Stimulated activated naive CD4-positive, alpha-beta T cell (primary cell): ENCODE measurements around the gene APBB2.

Experiments
- DNase-seq, 6 experiments: peaks; one replicate each; lab custom pipeline; 2025; lab: John Stamatoyannopoulos, UW

Gene APBB2

DNA sequence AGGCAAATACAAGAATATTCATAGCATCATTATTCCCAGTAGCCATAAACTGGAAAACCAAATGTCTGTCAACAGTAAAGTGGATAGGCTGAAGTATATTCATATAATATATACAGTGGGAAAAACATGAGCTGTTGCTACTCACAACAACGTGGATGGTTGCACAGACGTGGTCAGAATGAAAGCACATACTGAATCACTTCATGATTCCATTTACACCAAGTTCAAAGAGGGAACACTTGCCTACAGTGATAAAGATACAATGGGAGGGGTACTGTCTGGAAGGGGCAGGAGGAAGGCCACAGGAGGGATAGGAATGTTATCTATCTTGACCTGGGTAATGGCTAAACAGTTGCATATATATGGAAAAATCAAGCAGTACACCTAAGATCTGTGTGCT, 25.3 kb downstream of the APBB2 start:
- DNase-seq: no peak

DNA sequence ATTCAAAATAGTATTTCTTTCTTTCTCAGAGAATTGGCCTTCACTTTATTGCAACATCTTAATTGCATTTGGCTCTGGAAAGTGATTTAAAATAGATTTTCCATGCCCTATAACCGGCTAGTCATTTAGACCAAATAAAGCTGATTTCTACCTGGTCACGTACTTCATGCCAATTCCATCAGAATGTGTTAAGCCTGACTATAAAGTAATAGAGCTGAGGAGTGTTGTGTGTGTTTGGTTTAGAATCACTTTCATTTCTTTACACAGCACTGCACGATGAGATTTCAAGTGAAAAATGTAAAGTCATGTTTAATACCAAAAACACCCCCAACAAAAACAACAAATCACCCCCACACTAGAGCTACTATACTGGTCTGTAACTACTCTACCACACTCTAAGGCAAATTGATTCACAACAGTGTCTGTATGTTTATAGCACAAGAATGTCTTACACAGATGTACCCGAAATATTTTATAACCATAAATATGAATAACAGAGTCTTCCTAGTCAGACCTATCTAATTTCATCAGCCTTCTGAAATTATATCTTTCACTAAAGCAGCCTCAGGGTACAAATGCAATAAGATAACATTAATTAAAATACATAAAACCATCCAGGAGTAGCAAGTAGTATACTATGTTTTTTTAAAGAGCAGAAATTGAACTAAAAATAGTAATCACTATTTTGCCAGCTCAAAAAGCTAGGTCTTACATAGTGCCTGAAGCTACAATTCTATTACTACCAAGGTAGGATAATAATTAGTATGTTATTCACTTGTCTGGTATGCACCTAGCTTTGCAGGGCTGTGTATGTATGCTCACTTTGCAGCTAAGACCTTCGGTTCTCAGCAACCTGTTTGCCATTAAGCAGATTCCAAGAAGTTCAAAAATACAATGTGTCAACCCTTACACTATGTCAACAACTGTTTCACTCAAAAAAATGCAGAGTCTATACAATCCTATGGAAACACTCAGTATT, 28.4 kb downstream of the APBB2 start:
- no peak for DNase-seq

DNA sequence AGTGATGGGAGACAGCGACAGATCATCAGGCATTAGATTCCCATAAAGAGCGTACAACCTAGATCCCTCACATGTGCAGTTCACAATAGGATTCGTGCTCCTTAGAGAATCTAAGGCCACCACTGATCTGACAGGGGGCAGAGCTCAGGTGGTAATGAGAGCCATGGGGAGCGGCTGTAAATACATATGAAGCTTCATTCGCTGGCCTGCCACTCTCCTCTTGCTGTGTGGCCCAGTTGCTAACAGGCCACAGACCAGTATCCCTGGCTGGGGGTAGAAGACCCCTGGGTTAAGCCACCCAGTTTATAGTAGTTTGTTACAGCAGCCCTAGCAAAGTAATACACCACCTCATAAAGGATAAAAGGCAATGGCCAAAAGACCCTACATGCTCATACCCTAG, 30.3 kb downstream of the APBB2 start:
- no peak for DNase-seq

DNA sequence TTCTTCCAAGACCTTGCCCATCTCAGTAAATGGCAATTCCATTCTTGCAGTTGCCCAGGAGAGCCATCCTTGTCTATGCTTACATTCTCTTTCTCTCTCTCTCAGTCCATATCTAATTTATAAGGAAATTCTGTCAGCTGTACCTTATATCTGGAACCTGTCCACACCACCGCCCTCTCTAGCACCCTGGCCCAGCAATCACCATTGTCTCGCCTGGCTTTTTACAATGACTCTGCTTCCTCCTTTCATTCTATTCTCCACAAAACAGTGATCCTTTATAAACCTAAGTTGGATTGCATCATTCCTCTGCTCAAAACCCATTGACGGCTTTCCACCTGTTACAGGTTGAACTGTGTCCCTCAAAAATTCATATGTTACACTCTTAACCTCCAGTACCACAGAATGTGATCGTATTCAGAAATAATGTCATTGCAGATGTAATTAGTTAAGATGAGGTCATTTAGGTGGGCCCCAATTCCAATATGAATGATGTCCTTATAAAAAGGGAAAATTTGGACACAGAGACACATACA, 31.3 kb downstream of the APBB2 start:
- DNase-seq: no peak

DNA sequence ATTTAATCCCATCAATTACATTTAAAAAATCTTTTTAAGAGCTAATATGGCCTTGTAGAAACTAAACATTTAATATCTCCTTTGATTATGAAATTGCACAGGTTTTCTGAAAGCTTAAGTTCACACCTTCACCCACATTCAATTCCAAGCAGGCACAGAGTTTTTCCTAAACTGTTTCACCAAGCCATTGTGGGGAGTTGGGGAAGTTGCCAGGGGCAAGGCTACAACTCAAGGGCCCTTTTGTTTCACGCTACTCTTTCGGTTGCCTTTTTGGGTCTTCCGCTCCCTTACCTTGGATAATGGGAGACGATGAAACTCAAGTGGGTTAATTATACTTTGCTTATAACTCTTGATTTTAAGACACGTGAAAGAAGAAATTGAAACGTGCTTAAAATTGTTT, 33.3 kb downstream of the APBB2 start:
- DNase-seq: no peak

DNA sequence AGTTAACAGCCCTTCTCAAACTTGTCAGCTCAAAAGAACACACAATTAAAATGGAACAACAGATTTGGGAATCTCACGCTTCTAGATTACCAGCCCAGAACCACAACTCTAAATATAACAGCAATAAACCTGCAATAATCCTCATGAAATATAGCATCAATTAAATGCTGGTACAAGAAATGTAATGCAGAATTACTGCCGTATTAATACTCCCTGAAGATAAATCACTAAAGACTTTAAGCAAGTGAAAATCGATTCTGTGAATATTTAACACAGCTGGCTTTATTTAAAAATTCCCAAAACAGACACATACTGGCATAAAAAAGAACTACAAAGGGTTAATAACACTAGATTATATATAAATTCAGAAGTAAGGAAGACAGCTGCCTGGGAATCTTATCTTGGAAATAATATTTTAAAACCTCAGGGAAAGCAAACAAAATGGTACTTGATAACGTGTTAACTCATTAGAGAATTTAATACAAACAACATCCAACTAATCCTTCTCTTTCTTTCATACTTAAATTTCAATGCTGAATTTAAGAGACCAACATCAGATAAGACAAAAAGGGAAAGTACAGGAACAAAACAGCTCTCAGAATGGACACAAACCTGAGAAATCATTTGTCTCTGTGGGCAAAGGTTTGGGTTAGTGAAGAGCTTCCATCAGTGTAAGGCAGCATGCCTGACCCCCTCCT, 34.7 kb downstream of the APBB2 start:
- no peak for DNase-seq

DNA sequence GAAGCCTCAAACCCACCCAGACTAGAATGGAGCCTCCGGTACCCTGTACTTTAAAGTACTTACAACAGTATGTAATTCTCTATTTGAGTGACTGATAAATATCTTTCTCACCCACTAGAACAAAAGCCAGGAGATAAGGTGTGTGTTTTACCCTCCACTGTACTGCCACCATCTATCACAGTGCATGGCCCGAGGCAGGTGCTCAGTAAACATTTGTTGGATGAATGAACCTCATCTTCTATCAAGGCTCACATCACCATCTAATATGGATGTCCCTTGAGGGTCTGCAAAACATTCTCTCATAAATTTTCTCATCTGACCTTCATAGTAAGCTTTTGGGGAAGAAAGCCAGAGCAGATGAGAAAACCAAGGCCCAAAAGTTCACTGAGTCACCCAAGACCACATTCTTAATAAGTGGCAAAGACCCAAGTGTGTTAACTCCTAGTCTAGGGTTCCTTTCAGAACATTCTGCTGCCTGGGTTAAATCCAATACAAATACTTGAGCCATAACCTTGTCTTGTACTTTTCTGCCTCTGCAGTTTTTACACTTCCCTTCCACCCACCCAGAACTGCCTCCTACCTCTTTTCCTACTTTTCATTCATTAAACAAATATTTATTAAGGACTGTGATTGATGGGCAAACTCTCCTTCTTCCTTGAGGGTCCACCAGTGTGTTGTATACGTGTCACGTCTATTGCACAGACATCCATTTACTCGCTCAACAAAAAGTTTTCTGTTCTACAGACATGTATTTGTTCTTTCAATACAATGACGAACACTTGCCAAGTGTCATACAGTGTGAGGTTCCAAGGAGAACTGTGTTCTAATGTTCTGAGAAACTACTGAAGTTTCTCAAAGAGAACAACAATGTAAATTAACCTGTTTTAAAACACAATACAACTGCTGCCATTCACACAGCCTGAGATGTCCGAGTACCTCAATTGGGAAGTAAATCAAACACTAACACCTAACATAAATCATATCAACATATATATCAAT, 35.7 kb downstream of the APBB2 start:
- no peak for DNase-seq

DNA sequence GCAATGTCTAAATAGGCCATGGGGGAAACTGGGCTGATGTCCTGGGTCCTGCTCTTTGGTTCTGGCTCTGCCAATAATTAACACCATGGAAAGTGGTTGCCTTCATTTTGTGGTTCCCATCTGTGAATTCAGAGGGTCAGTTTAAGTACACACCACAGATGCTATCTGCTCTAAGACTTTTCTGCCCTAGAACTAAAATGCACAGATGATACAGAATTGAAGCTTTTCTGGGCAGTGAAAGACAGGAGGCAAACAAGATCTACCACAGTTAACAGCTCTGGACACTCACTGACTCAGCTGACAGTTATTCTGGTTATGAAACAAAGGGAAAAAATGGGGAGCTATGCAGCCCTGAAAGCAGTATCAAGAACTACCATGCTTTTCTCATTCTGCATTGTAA, 37.3 kb downstream of the APBB2 start:
- DNase-seq: no peak

DNA sequence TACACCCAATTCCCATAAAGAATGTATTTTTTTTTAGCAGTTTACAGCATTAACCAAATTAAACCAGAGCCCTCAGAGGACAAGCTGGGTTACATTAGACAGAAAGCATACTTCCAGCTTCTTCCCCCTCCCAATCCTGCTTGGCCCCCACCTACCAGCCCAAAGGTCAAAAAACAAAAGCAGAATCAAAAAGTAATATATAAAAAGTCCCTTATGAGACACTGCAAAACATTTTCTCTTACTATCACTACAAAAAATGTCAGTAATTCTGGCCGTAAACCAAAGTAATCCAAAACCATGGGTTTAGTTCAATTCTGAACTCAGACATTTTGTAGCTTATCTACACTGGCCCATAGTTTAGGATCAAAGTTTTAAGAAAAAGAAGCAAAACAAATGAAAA, 38.0 kb downstream of the APBB2 start:
- DNase-seq: no peak

DNA sequence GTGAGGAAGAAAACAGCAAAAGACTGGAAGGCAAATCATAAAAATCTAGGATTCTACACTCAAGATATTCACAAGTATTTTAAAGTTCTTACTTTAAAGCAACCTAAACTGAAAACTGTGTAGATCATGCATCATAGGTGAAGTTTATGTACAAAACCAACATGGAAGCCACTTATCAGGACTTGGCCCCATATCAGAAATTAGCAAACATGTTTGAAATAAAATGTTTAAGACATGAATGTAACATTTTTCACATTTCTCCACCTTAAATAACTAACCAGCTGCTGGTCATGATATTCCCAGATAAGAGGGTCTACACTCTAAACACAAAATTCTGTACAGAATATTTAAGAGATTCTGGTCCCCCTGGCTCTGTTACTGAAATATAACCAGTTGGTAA, 38.5 kb downstream of the APBB2 start:
- no peak for DNase-seq

DNA sequence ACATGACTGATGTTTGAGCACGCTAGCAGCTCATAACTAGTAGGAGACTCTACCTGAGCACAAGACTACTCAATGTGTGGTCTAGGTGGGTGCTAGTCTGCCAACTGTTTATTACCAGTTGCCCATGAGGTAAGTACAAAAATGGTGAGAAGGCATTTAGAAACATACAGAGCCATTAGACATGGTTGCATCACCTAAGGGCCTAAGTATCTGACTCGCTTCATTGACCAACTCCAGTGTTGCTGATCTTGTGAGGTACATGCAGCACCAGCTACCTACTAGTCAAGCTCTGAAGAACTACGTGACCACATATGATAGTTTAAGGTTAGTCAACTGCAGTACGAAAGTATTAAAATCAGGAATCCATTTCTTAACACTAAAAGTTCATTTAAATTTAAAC, 39.9 kb downstream of the APBB2 start:
- no peak for DNase-seq

DNA sequence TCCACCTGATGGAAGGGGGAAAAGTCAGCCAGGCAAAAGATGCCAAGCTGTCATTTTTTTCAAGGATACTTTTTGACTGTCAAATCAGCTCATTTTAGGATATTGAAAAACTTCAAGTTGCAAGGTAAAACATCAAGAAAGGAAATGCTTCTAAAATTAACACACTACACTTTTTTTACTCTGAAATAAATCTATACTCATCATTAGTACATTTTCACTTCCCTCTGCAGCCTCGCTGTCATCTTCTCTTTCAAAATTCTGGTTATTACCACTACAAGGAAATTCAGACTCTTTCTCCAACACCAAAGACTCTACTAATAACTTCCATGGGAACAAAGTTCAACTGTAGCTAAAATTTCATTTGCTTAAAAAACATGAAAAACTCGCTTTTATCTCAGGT, 41.6 kb downstream of the APBB2 start:
- DNase-seq: no peak

DNA sequence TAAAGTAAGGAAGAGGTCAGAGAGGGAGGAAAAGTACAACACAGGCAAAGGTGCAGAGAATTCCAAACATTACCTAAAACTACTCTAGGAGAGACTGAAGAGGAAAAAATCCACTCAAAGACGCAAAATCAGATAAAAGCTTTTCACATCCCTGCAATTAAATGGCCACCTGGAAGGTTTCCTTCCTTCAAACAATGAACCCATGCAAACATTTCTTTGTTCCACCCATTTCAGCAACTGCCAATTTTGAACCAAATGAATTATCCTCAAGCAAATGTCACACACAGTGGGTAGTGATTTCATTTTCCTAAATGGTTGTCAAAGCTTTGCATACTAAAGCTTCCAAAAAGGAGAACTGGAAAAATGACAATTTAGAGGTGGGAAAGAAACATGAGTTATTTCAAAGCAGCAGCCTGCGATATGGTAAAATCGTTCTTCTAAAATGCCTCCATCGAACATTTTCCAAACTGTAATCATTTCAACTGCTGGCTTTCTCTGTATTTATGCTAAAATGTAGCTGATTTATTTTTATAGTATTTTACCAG, 45.0 kb downstream of the APBB2 start:
- no peak for DNase-seq

DNA sequence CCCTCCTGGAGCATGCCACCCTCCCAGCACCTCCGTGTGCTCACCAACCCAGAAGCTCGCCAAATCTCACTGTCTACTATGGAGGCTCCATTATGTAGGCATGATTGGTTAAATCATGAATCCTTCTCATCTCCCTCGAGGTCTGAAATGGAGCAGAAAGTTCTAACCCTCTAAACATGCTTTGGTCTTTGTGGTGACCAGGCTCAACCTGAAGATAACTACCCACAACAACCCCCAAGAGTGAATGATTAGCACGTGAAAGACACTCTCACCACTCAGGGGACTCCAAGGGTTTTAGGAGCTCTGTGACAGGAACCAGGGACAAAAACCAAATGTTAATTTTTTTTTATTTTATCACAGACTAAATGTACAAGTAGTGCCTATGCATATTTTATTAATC, 47.2 kb downstream of the APBB2 start:
- DNase-seq: no peak

DNA sequence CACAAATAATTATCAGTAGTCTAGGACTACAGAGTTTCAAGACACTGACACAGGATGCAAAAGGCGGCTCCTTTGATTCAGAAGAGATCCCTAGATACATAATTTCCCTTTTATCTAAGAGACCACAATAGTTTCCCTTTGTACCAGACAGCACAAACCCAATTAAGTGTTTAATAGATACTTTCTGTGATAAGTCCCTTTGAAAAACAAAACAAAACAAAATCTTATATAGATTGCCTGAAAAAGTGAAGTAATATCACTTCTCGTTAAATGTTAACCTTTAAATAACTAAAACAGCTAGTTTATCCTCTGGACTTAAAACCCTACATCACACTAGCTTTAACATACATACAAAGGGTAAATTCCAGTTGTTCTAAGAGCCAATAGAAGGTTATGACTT, 49.9 kb downstream of the APBB2 start:
- no peak for DNase-seq

DNA sequence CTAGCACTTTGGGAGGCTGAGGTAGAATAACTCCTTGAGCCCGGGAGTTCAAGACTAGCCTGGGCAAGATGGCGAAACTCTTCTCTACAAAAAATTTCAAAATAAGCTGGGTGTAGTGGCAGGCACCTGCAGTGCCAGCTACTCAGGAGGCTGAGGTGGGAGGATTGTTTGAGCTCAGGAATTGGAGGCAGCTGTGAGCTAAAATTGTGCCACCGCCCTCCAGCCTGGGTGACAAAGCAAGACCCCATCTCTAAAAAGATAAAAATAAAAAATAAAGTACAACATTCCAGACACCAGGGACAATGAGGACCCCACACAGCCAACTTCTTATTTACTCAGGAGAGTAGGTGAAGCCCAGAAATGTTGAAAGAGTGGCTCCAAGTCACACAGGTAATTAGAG, 53.0 kb downstream of the APBB2 start:
- no peak for DNase-seq

DNA sequence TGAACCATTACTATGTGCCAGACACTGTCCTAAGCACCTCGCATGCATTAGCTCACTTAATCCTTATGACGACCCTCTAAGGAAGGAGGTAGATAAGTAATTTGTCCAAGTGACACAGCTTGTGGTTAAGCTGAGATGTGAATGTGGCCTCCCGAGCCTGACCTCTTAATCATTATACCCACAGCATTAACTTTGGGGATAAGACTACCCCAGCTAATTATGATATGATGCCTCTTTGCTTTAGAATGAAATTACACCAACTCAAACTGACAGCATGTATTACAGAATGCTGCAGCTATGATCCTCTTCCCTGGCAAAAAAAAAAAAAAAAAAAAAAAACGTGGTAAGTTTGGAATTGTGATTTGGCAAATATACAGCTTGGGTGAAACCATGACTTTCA, 53.5 kb downstream of the APBB2 start:
- DNase-seq: no peak

DNA sequence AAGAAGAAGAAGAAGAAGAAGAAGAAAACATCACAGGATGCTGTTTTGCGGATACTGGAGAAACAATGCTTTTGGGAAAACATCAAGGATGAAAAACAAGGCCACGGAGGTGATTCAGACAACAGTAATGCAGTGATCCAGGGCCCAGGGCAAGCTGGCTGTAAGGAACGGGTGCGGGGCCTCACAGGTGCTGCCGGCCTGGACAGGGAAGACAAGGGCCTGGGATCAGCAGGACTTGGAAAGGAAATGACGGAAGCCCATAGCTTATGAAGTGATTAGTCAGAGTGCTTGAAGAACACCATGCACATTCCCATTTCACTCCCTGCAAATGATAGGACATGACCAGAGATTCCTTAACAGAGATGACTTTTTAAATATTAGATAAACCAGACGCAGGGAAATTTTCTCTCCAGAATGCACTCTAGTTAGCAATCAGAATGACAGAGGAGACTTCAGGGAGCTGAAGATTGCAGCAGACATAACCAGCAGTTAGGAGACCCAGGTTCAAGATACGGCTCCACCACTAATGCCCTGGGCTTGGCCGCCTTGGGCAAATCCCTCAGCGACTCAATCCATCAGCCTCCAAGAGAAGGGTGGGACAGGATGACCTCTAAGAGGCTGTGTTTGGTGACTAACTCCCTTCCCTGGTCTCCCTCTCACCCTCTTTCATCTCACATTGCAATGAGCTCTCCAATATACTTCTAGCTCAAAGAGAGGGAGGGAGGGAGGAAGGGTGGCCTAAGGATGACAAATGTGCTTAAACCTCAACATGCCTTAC, 54.1 kb downstream of the APBB2 start:
- DNase-seq: no peak

DNA sequence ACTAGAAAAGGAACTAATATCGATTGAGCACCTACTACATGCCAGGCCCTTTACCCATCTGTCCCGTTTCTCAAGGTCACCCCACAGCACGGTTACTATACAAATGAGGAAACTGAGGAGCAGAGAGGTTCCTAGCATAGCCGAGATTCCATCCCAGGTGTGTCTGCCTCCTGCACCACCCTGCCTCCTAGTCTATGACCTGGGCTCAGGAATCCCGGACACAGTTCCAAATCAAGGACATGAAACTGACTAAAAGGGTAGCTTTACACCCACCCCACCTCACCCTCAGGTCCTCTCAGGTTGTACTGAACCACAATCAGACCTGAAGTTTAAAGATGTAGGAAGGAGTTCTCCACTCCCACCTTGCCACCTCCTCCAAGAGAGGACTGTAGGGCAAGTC, 55.6 kb downstream of the APBB2 start:
- DNase-seq: no peak

DNA sequence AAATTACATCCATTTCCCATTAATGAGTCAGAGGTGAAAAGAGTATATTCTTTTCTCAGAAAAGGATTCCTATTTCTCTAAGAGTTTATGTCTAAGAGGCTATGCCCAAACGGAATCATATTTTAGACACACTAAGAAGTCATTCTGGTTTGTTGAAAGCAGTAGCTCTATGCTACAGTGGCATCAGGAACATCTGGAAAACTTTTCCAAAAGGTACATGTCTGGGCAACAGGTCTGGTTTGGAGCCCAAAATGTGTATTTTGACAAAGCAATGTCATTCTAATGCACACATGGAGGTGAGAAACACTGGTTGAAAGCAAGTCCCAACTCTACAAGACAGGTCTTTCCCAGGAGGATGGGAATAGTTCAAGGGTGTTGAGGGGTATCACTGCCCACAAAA, 56.1 kb downstream of the APBB2 start:
- DNase-seq: no peak

DNA sequence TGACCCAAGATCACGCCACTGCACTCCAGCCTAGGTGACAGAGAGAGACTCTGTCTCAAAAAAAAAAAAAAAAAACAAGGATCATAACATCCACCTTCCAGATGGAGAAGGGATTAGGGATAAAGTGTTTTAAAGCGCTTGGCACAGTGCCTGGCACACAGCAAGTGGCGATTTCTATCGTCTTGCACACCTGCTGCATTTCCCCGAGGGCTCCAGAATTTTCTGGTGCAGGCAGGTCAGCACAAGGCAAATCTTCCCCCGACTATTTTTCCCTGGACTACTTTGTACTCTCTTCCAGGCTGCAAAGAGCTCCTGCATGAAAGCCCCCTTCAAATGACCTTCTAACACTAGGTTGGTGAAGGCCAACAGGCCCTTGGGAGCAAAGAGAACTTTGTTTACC, 57.3 kb downstream of the APBB2 start:
- DNase-seq: no peak
